Loucy (cell line): ENCODE data around the gene NAV2.

Experiments
- H2AFZ ChIP-seq: fragments of 200-600 bp; sonication (generic); 2 replicates; pipeline ENCODE4 v1.6.0; 2016; ENCODE audit warnings: antibody characterized with exemption, mild to moderate bottlenecking, low read length, moderate library complexity
- H3F3A ChIP-seq: fragments of 200-600 bp; 2 replicates; pipeline ENCODE4 v1.6.0; 2016; ENCODE audit warnings: antibody characterized with exemption, low read depth, mild to moderate bottlenecking
- H3K27me3 ChIP-seq: fragments of 200-600 bp; sonication (generic); 2 replicates; pipeline ENCODE4 v1.6.1; 2014; ENCODE audit warnings: low read length, mild to moderate bottlenecking; ENCODE audit not compliant: insufficient read depth, poor library complexity, severe bottlenecking
- H3K36me3 ChIP-seq: fragments of 200-600 bp; sonication (generic); 2 replicates; pipeline ENCODE4 v1.6.1; 2016; ENCODE audit warnings: low read length; ENCODE audit not compliant: insufficient read depth
- H3K4me1 ChIP-seq: fragments of 200-600 bp; sonication (generic); 2 replicates; pipeline ENCODE4 v1.5.1; 2014; ENCODE audit warnings: low read length, mild to moderate bottlenecking; ENCODE audit not compliant: insufficient read depth, poor library complexity, severe bottlenecking
- H3K4me2 ChIP-seq: fragments of 200-600 bp; sonication (generic); 2 replicates; pipeline ENCODE4 v1.6.0; 2014; ENCODE audit warnings: antibody characterized with exemption, low read length, low read depth, mild to moderate bottlenecking; ENCODE audit not compliant: poor library complexity, severe bottlenecking
- H3K4me3 ChIP-seq: fragments of 200-600 bp; sonication (generic); 2 replicates; pipeline ENCODE4 v1.5.1; 2014; ENCODE audit warnings: low read length, mild to moderate bottlenecking, mixed read lengths; ENCODE audit not compliant: poor library complexity, severe bottlenecking
- H3K79me2 ChIP-seq: fragments of 200-600 bp; sonication (generic); 2 replicates; pipeline ENCODE4 v1.6.1; 2014; ENCODE audit warnings: low read length; ENCODE audit not compliant: insufficient read depth
- H3K9ac ChIP-seq: fragments of 200-600 bp; sonication (generic); 2 replicates; pipeline ENCODE4 v1.6.0; 2014; ENCODE audit warnings: mild to moderate bottlenecking, low read depth, low read length, moderate library complexity; ENCODE audit not compliant: poor library complexity, severe bottlenecking
- H3K9me2 ChIP-seq: fragments of 200-600 bp; sonication (generic); replicated peaks from 2 replicates; pipeline ENCODE4 v1.6.1; 2016; ENCODE audit warnings: low read depth, low read length, mixed read lengths
- H3K9me3 ChIP-seq: fragments of 200-600 bp; sonication (generic); 2 replicates; pipeline ENCODE4 v1.6.1; 2014; ENCODE audit warnings: mild to moderate bottlenecking, antibody characterized with exemption, low read length, low read depth; ENCODE audit not compliant: insufficient read depth
- H4K20me1 ChIP-seq: fragments of 200-600 bp; sonication (generic); 2 replicates; pipeline ENCODE4 v1.6.0; 2014; ENCODE audit warnings: antibody characterized with exemption, low read length, mild to moderate bottlenecking; ENCODE audit not compliant: insufficient read depth, poor library complexity, severe bottlenecking
- CTCF ChIP-seq: fragments of 200-600 bp; sonication (generic); conservative IDR thresholded peaks from 2 replicates; pipeline ENCODE4 v1.5.1; 2014; ENCODE audit warnings: mild to moderate bottlenecking, antibody characterized with exemption, low read length
- EZH2phosphoT487 ChIP-seq: fragments of 200-600 bp; IDR thresholded peaks from 2 replicates; pipeline ENCODE4 v1.6.1; 2018; ENCODE audit warnings: antibody characterized with exemption, mild to moderate bottlenecking, moderate library complexity, borderline replicate concordance

NAV2 gene

GRCh38 chr11:19876750-19877149 lies 164.1 kb downstream of the NAV2 start:
- H3K36me3 ChIP-seq: no peaks in the 10 kb centered on the region
- H3K9ac ChIP-seq: no peak overlapping the region

GRCh38 chr11:19878520-19878919 lies 165.9 kb downstream of the NAV2 start:
- H3K4me2 ChIP-seq: no peak overlapping the region
- H3K27me3 ChIP-seq: no peaks in the 10 kb centered on the region
- no peaks in the 10 kb centered on the region for H3K9me3 ChIP-seq
- H2AFZ ChIP-seq: no peak overlapping the region
- no peak overlapping the region for H3K9ac ChIP-seq
- no peaks in the 10 kb centered on the region for H4K20me1 ChIP-seq
- H3K36me3 ChIP-seq: no peaks in the 10 kb centered on the region
- H3K4me3 ChIP-seq: no peak overlapping the region
- H3K4me1 ChIP-seq: no peaks in the 10 kb centered on the region
- H3F3A ChIP-seq: no peaks in the 10 kb centered on the region
- TF ChIP-seq CTCF: no peak
- H3K9me2 ChIP-seq: no peaks in the 10 kb centered on the region
- H3K79me2 ChIP-seq: no peaks in the 10 kb centered on the region

More at GRCh38 chr11:19876750-19877149, 164.1 kb downstream of the NAV2 start:
- no peaks in the 10 kb centered on the region for H3F3A ChIP-seq
- H3K27me3 ChIP-seq: no peaks in the 10 kb centered on the region
- no peak overlapping the region for H3K4me2 ChIP-seq
- H3K4me3 ChIP-seq: no peak overlapping the region
- no peak for TF ChIP-seq CTCF
- no peak for TF ChIP-seq EZH2phosphoT487
- no peaks in the 10 kb centered on the region for H3K79me2 ChIP-seq
- H3K9me2 ChIP-seq: no peaks in the 10 kb centered on the region
- H4K20me1 ChIP-seq: no peaks in the 10 kb centered on the region
- no peak overlapping the region for H2AFZ ChIP-seq
- no peaks in the 10 kb centered on the region for H3K4me1 ChIP-seq
- H3K9me3 ChIP-seq: no peaks in the 10 kb centered on the region

GRCh38 chr11:19879307-19880087 lies 166.9 kb downstream of the NAV2 start:
- Histone ChIP-seq H3K27me3 (no peaks in the 10 kb centered on the region), H3K4me2 (no peak overlapping the region), H3K9ac (no peak overlapping the region), H3K4me3 (no peak overlapping the region), H3K4me1 (no peaks in the 10 kb centered on the region), H3F3A (no peaks in the 10 kb centered on the region), H4K20me1 (no peaks in the 10 kb centered on the region), H3K9me3 (no peaks in the 10 kb centered on the region), H3K36me3 (no peaks in the 10 kb centered on the region), H2AFZ (no peak overlapping the region), H3K79me2 (no peaks in the 10 kb centered on the region), H3K9me2 (no peaks in the 10 kb centered on the region)
- TF ChIP-seq CTCF: no peak
- TF ChIP-seq EZH2phosphoT487: no peak
